ENCODE results near the gene KRTAP5-1. TPM values are rescaled to one million over a fixed set of nuclear protein-coding genes. Genes with fewer than 3 reads are reported as not detected.

Gene KRTAP5-1
- total and polyA plus RNA-seq, 8 donors, result 0.21 TPM; not detected in 7

DNA sequence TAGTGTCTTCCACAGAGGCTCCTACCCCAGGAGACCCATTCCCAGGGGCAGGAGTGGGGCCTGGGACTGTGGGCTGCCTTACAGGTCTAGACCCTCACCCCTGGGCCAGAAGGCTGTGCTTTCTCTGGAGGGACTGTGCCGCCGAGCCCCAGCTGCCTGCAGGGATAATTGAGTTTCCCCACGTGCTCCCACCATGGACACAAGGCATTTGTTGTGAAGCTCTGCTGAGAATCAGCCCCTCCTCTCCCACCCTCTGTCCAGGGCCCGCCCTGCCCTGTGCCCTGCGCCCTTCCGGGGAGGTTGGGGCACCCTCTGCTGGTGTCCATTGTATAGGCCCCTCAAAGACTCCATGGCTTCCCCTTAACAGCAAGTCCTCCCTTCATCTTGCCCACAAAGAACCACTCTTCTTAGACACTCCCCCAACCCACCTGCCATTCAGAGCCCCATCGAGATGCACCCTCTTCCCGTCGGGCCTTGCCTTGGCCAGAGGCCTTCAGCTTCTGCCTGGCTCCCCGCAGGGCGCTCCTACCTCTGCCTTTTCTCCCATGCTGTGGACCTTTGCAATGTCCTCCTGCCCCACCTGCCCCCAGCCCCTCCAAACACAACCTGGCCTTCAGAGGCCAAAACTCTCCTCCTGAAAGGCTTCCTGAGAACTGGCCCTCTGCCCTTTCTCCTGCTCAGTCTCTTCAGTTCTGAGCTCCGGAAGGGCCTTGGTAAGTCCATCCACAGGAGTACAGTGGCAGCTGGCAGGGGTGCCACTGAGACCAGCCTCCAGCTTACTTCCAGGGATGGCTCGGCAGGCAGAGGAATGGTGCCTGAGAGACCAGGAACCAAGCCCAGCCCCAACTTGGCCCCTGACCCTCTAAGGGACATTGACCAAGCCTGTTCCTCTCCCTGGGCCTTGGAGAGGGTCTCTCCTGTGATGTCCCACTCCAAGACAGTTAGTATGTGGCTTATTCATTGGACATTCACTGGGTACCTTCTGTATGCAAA is 35.4 kb downstream of the KRTAP5-1 start:
- TF ChIP-seq, protein P1, sequence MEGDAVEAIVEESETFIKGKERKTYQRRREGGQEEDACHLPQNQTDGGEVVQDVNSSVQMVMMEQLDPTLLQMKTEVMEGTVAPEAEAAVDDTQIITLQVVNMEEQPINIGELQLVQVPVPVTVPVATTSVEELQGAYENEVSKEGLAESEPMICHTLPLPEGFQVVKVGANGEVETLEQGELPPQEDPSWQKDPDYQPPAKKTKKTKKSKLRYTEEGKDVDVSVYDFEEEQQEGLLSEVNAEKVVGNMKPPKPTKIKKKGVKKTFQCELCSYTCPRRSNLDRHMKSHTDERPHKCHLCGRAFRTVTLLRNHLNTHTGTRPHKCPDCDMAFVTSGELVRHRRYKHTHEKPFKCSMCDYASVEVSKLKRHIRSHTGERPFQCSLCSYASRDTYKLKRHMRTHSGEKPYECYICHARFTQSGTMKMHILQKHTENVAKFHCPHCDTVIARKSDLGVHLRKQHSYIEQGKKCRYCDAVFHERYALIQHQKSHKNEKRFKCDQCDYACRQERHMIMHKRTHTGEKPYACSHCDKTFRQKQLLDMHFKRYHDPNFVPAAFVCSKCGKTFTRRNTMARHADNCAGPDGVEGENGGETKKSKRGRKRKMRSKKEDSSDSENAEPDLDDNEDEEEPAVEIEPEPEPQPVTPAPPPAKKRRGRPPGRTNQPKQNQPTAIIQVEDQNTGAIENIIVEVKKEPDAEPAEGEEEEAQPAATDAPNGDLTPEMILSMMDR (IDR thresholded peaks at IDR 0.05), result no peak
- Histone ChIP-seq H3K4me3 (no peak overlapping the region), H3K36me3 (no peaks in the 10 kb centered on the region), H3K9me3 (no peaks in the 10 kb centered on the region), H3K27ac (peak overlapping the region in 1 of 2 donors; percentile 60), H3K27me3 (peaks cover 17 to 65% of the 10 kb centered on the region in 2 donors), H3K4me1 (peaks cover 13 to 25% of the 10 kb centered on the region in 2 donors)
- intact Hi-C loops (cut with DNase I), result no loop called here
- DNase-seq (peak in 1 of 4 donors; percentile 54), ATAC-seq (no peak)

- peak; percentile 81 for ATAC-seq
- H3K27me3 ChIP-seq, result peaks cover 17 to 65% of the 10 kb centered on the region in 2 donors
- TF ChIP-seq, protein P1 (IDR thresholded peaks at IDR 0.05), result no peak
These were observed 36.6 kb downstream of the KRTAP5-1 start for GRCh38 chr11:1548221-1549070.

GRCh38 chr11:1547467-1548098 is 37.5 kb downstream of the KRTAP5-1 start:
- H3K9me3 ChIP-seq, result no peaks in the 10 kb centered on the region
- TF ChIP-seq, protein P1 (IDR thresholded peaks at IDR 0.05), result no peak
- peak overlapping the region in 1 of 2 donors; percentile 60 for H3K27ac ChIP-seq
- H3K4me3 ChIP-seq, result peak overlapping the region; percentile 13 to 39
- ATAC-seq, result no peak
- DNase-seq, result peak in 1 of 4 donors; percentile 77
- no peaks in the 10 kb centered on the region for H3K36me3 ChIP-seq
- intact Hi-C loops (cut with DNase I), result no loop called here
- peaks cover 17 to 60% of the 10 kb centered on the region in 2 donors for H3K27me3 ChIP-seq
- H3K4me1 ChIP-seq, result peaks cover 13 to 25% of the 10 kb centered on the region in 2 donors

More at GRCh38 chr11:1548221-1549070, 36.6 kb downstream of the KRTAP5-1 start:
- H3K4me1 ChIP-seq, result peaks cover 13 to 25% of the 10 kb centered on the region in 2 donors
- DNase-seq, result peak in 3 of 4 donors; percentile 83 to 88 (median 87)
- peak overlapping the region in 1 of 2 donors; percentile 60 for H3K27ac ChIP-seq
- intact Hi-C loops (cut with DNase I), result no loop called here
- H3K9me3 ChIP-seq, result no peaks in the 10 kb centered on the region
- H3K4me3 ChIP-seq, result peak overlapping the region in 1 of 2 donors; percentile 18
- no peaks in the 10 kb centered on the region for H3K36me3 ChIP-seq

- Histone ChIP-seq H3K4me3 (peak overlapping the region; percentile 13 to 39), H3K36me3 (no peaks in the 10 kb centered on the region), H3K4me1 (peaks cover 13 to 25% of the 10 kb centered on the region in 2 donors), H3K9me3 (no peaks in the 10 kb centered on the region), H3K27ac (peak overlapping the region in 1 of 2 donors; percentile 60), H3K27me3 (peaks cover 17 to 60% of the 10 kb centered on the region in 2 donors)
- peak; percentile 77 for ATAC-seq
- intact Hi-C loops (cut with DNase I), result no loop called here
- TF ChIP-seq, protein P1 (IDR thresholded peaks at IDR 0.05), result peak; percentile 60 to 77
- peak in 3 of 4 donors; percentile 53 to 83 (median 68) for DNase-seq
These were observed 38.3 kb downstream of the KRTAP5-1 start for GRCh38 chr11:1546536-1547466.

Measured in left lung (tissue), 10 donors.